Measurements from ENCODE around the gene TMEM9.

The TMEM9 gene

GRCh38 chr1:201110138-201110537 is 44.1 kb downstream of the TMEM9 start:
- Histone ChIP-seq H3K4me1 (ENCODE audit: control insufficient read depth, insufficient read depth, low read length) (no peaks in the 10 kb centered on the region), H3K9me3 (ENCODE audit: control insufficient read depth, insufficient read depth, low read depth, low read length) (no peaks in the 10 kb centered on the region), H3K27ac (ENCODE audit: extremely low read depth, low read depth, low read length) (no peak overlapping the region), H3K36me3 (ENCODE audit: control insufficient read depth in 2 of 2, insufficient read depth in 1 of 2, low read length in 2 of 2) (no peaks in the 10 kb centered on the region), H3K4me3 (ENCODE audit: low read depth, low read length) (no peak overlapping the region)
- TF ChIP-seq BCL11B (tag by site-specific recombination; IDR thresholded peaks at IDR 0.05; ENCODE audit: low read depth) (no peak), ZNF629 (tag by site-specific recombination; IDR thresholded peaks at IDR 0.05) (no peak), ZIC2 (tag by site-specific recombination; IDR thresholded peaks at IDR 0.05) (no peak)
- CTCF ChIA-PET, result interaction anchor here (1.8 kb wide), 1 partner anchor 139 kb away, joined by 4 read pairs; no protein-coding TSS in a partner anchor
- POLR2A ChIA-PET, result no interaction called here

GRCh38 chr1:201109651-201110050 is 44.6 kb downstream of the TMEM9 start:
- ChIA-PET CTCF (interaction anchor here (0.6 to 2.0 kb wide), 4 partner anchors 9 to 138 kb away, joined by 3 to 11 read pairs (median 4); no protein-coding TSS in a partner anchor), POLR2A (no interaction called here)
- no peak for TF ChIP-seq ZNF169 (tag by site-specific recombination; IDR thresholded peaks at IDR 0.05)
- no peak for TF ChIP-seq MZF1 (tag by site-specific recombination; IDR thresholded peaks at IDR 0.05; ENCODE audit: borderline replicate concordance)
- TF ChIP-seq ZNF416 (tag by site-specific recombination; IDR thresholded peaks at IDR 0.05), result no peak
- no peak for TF ChIP-seq ZBTB10 (tag by site-specific recombination; IDR thresholded peaks at IDR 0.05)
- TF ChIP-seq ZNF777 (tag by site-specific recombination; IDR thresholded peaks at IDR 0.05; ENCODE audit: borderline replicate concordance), result no peak
- no peak for TF ChIP-seq SETDB1 (IDR thresholded peaks at IDR 0.05; ENCODE audit: insufficient read length, low read length)
- no peak for TF ChIP-seq SP7 (tag by site-specific recombination; IDR thresholded peaks at IDR 0.05)
- no peak for TF ChIP-seq ZNF639 (tag by site-specific recombination; IDR thresholded peaks at IDR 0.05)
- no peak for TF ChIP-seq ZXDB (tag by site-specific recombination; IDR thresholded peaks at IDR 0.05)
- no peak for TF ChIP-seq ZBTB21 (tag by site-specific recombination; IDR thresholded peaks at IDR 0.05)
- no peak for TF ChIP-seq SP2 (tag by site-specific recombination; IDR thresholded peaks at IDR 0.05)
- TF ChIP-seq GLI2 (tag by site-specific recombination; IDR thresholded peaks at IDR 0.05; ENCODE audit: borderline replicate concordance, low read depth), result no peak
- TF ChIP-seq HOXA7 (CRISPR knock-in tag; IDR thresholded peaks at IDR 0.05; ENCODE audit: borderline replicate concordance), result no peak
- TF ChIP-seq KLF1 (tag by site-specific recombination; IDR thresholded peaks at IDR 0.05), result no peak
- no peak for TF ChIP-seq ZNF830 (tag by site-specific recombination; IDR thresholded peaks at IDR 0.05; ENCODE audit: low read depth)
- TF ChIP-seq ZNF600 (tag by site-specific recombination; IDR thresholded peaks at IDR 0.05), result no peak
- TF ChIP-seq BCL6B (tag by site-specific recombination; IDR thresholded peaks at IDR 0.05), result no peak
- TF ChIP-seq ZNF350 (tag by site-specific recombination; IDR thresholded peaks at IDR 0.05), result no peak
- Histone ChIP-seq H3K4me3 (ENCODE audit: low read depth, low read length) (no peak overlapping the region), H3K4me1 (ENCODE audit: control insufficient read depth, insufficient read depth, low read length) (no peaks in the 10 kb centered on the region), H3K27ac (ENCODE audit: extremely low read depth, low read depth, low read length) (no peak overlapping the region), H3K36me3 (ENCODE audit: control insufficient read depth in 2 of 2, insufficient read depth in 1 of 2, low read length in 2 of 2) (no peaks in the 10 kb centered on the region), H3K9me3 (ENCODE audit: control insufficient read depth, insufficient read depth, low read depth, low read length) (no peaks in the 10 kb centered on the region)

Measured in HEK293 (cell line).